Islet precursor cell (in vitro differentiated cells): Measurements from ENCODE around the gene GSAP.
"Not testable (repeated sequence)": the region's sequence is repeated elsewhere in the genome, so short reads cannot be mapped to it uniquely, and the experiment has no call there.

Source experiments
- DNase-seq: peaks from one replicate; pipeline ENCODE4 v3.0.0-alpha.2; 2018

GSAP gene

GRCh38 chr7:77320714-77321113 is 95.4 kb downstream of the GSAP start:
- no peak for DNase-seq

- DNase-seq, result no peak
These were observed 96.0 kb downstream of the GSAP start for GRCh38 chr7:77320137-77320536.

- no peak for DNase-seq
These were observed 98.1 kb downstream of the GSAP start for GRCh38 chr7:77318019-77318418.

GRCh38 chr7:77316219-77316978 is 99.8 kb downstream of the GSAP start:
- DNase-seq, result no peak

GRCh38 chr7:77315182-77315591 is 101.0 kb downstream of the GSAP start:
- peak; percentile 78 for DNase-seq

GRCh38 chr7:77313876-77314480 is 102.2 kb downstream of the GSAP start:
- DNase-seq, result no peak

- DNase-seq, result no peak
These were observed 103.1 kb downstream of the GSAP start for GRCh38 chr7:77313085-77313484.

GRCh38 chr7:77310982-77311381 is 105.2 kb downstream of the GSAP start:
- DNase-seq, result no peak

- no peak for DNase-seq
These were observed 106.4 kb downstream of the GSAP start for GRCh38 chr7:77309714-77310220.

- peak; percentile 77 for DNase-seq
These were observed 107.4 kb downstream of the GSAP start for GRCh38 chr7:77308792-77309191.

GRCh38 chr7:77306231-77307067 is 109.7 kb downstream of the GSAP start:
- DNase-seq, result no peak

- no peak for DNase-seq
These were observed 120.6 kb downstream of the GSAP start for GRCh38 chr7:77295549-77295948.

GRCh38 chr7:77293046-77293445 is 123.1 kb downstream of the GSAP start:
- DNase-seq, result no peak

- DNase-seq, result no peak
These were observed 125.7 kb downstream of the GSAP start for GRCh38 chr7:77290425-77290824.

GRCh38 chr7:77289387-77289786 is 126.8 kb downstream of the GSAP start:
- DNase-seq, result no peak

GRCh38 chr7:77288676-77289320 is 127.4 kb downstream of the GSAP start:
- DNase-seq, result no peak

GRCh38 chr7:77284616-77285015 is 131.5 kb downstream of the GSAP start:
- no peak for DNase-seq

GRCh38 chr7:77284005-77284404 is 132.1 kb downstream of the GSAP start:
- DNase-seq, result no peak

- DNase-seq, result no peak
These were observed 133.3 kb downstream of the GSAP start for GRCh38 chr7:77282897-77283296.

- DNase-seq, result no peak
These were observed 134.2 kb downstream of the GSAP start for GRCh38 chr7:77281780-77282478.

GRCh38 chr7:77276120-77276519 is 140.0 kb downstream of the GSAP start:
- no peak for DNase-seq

- not testable (repeated sequence) for DNase-seq
These were observed 140.5 kb downstream of the GSAP start for GRCh38 chr7:77275663-77276062.
